Measurements from ENCODE around the gene PPP1CC.

Gene PPP1CC

DNA sequence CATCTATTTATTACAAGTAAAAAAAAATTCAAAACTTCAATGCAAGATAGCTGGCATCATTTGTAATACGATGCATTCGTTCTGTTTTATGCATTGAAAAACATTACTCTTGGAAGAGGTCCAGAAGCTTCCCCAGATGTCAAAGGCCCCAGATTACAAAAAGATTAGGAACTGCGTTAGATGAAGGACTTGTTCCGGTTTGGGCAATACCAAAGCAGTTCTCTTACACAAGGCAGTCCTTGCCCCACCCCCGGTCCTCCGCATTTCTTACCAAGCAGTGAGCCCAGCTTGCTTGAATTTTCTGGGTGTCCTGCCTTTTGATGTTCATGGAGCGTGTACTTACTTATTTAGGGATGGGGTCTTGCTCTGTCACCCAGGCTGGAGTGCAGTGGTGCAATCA, 49.0 kb downstream of the PPP1CC start:
- H3K4me3 ChIP-seq (ENCODE audit: low read length, poor library complexity, severe bottlenecking) = no peak overlapping the region
- no peaks in the 10 kb centered on the region for H3K27me3 ChIP-seq (ENCODE audit: insufficient read depth, low read length, poor library complexity, severe bottlenecking)
- no peaks in the 10 kb centered on the region; the same call in 1 of the 2 replicates for H3K79me2 ChIP-seq (ENCODE audit: insufficient read depth, low read length)
- no peaks in the 10 kb centered on the region for H4K20me1 ChIP-seq (ENCODE audit: insufficient read depth, low read length, poor library complexity, severe bottlenecking)
- no peaks in the 10 kb centered on the region for H3F3A ChIP-seq (ENCODE audit: low read depth)
- H3K4me2 ChIP-seq (ENCODE audit: low read depth, low read length, poor library complexity, severe bottlenecking) = no peak overlapping the region
- no peaks in the 10 kb centered on the region for H3K9me3 ChIP-seq (ENCODE audit: insufficient read depth, low read depth, low read length)
- H2AFZ ChIP-seq (ENCODE audit: low read length) = no peak overlapping the region
- no peaks in the 10 kb centered on the region for H3K36me3 ChIP-seq (ENCODE audit: insufficient read depth, low read length)
- H3K9me2 ChIP-seq (replicated peaks; ENCODE audit: low read depth, low read length) = no peaks in the 10 kb centered on the region
- H3K4me1 ChIP-seq (ENCODE audit: insufficient read depth, low read length, poor library complexity, severe bottlenecking) = peaks cover 5% of the 10 kb centered on the region
- H3K9ac ChIP-seq (ENCODE audit: low read depth, low read length, poor library complexity, severe bottlenecking) = no peak overlapping the region
- TF ChIP-seq EZH2phosphoT487 (IDR thresholded peaks at IDR 0.05; ENCODE audit: borderline replicate concordance) = no peak
- TF ChIP-seq, protein P1, sequence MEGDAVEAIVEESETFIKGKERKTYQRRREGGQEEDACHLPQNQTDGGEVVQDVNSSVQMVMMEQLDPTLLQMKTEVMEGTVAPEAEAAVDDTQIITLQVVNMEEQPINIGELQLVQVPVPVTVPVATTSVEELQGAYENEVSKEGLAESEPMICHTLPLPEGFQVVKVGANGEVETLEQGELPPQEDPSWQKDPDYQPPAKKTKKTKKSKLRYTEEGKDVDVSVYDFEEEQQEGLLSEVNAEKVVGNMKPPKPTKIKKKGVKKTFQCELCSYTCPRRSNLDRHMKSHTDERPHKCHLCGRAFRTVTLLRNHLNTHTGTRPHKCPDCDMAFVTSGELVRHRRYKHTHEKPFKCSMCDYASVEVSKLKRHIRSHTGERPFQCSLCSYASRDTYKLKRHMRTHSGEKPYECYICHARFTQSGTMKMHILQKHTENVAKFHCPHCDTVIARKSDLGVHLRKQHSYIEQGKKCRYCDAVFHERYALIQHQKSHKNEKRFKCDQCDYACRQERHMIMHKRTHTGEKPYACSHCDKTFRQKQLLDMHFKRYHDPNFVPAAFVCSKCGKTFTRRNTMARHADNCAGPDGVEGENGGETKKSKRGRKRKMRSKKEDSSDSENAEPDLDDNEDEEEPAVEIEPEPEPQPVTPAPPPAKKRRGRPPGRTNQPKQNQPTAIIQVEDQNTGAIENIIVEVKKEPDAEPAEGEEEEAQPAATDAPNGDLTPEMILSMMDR (conservative IDR thresholded peaks at IDR 0.05; ENCODE audit: low read length) = no peak

DNA sequence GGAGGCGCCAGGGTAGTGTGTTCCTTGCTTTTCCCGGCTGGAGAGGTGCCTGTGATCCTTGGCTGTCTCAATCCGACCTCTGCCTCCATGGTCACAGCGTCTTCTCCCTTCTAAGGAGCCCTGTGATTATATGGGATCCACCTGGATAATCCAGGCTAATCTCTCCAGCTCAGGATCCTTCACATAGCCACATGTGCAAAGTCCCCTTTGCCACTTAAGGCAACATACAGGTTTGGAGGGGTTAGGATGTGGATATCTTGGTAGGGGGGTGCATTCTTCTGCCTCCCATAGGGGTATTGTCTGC, 52.6 kb downstream of the PPP1CC start:
- Histone ChIP-seq H3K79me2 (ENCODE audit: insufficient read depth, low read length) (no peaks in the 10 kb centered on the region; the same call in 1 of the 2 replicates), H4K20me1 (ENCODE audit: insufficient read depth, low read length, poor library complexity, severe bottlenecking) (no peaks in the 10 kb centered on the region), H3K4me2 (ENCODE audit: low read depth, low read length, poor library complexity, severe bottlenecking) (peak overlapping the region; percentile 67), H3K4me3 (ENCODE audit: low read length, poor library complexity, severe bottlenecking) (peak overlapping the region; percentile 77), H3F3A (ENCODE audit: low read depth) (no peaks in the 10 kb centered on the region), H2AFZ (ENCODE audit: low read length) (peak overlapping the region; percentile 88), H3K4me1 (ENCODE audit: insufficient read depth, low read length, poor library complexity, severe bottlenecking) (peaks cover 16% of the 10 kb centered on the region), H3K36me3 (ENCODE audit: insufficient read depth, low read length) (no peaks in the 10 kb centered on the region), H3K9ac (ENCODE audit: low read depth, low read length, poor library complexity, severe bottlenecking) (peak overlapping the region; percentile 85), H3K9me2 (replicated peaks; ENCODE audit: low read depth, low read length) (no peaks in the 10 kb centered on the region), H3K9me3 (ENCODE audit: insufficient read depth, low read depth, low read length) (no peaks in the 10 kb centered on the region), H3K27me3 (ENCODE audit: insufficient read depth, low read length, poor library complexity, severe bottlenecking) (no peaks in the 10 kb centered on the region)
- TF ChIP-seq, protein P1 (conservative IDR thresholded peaks at IDR 0.05; ENCODE audit: low read length) = no peak
- no peak for TF ChIP-seq EZH2phosphoT487 (IDR thresholded peaks at IDR 0.05; ENCODE audit: borderline replicate concordance)

DNA sequence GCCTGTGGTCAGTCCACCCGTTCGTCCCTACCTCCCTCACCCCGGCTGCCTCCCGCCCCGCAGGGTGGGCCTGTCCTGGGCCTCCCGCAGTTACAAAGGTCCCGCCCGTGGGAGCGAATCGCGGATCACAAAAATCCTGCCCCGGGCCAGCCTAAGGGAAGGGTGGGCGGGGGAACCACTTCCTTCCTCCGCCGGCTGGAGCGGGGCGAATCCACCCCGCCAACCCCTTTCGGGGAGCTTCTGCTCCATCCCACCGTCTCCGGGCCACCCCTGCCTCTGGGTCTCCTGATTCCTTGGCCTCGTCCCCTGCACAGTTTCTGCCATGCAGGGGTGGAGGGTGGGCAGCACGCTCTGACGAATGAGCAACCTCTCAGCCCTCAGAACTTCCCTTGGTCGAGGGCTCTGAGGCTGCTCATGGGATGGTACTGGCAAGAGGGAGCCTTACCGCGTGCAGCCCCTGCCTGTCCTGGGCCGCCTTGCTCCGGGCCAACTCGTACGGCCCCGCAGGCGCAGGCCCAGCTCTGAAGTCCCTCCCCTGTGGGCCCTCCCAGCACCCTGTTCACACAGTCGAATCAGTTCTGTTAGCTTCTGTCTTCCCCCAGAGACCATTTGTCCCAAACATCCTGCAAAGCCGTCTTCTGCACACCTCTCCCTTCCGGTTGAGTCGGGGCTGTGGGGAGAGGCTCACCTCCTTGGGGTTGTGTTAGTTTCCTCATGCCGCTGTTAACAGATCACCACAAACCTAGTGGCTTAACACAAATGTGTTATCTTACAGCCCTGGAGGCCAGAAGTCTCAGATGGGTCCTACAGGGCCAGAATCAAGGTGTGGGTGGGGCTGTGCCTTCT, 53.2 kb downstream of the PPP1CC start:
- Histone ChIP-seq H3K9me2 (replicated peaks; ENCODE audit: low read depth, low read length) (no peaks in the 10 kb centered on the region), H3K4me1 (ENCODE audit: insufficient read depth, low read length, poor library complexity, severe bottlenecking) (peaks cover 16% of the 10 kb centered on the region), H3K79me2 (ENCODE audit: insufficient read depth, low read length) (no peaks in the 10 kb centered on the region; the same call in 1 of the 2 replicates), H2AFZ (ENCODE audit: low read length) (peak overlapping the region; percentile 88), H3K36me3 (ENCODE audit: insufficient read depth, low read length) (no peaks in the 10 kb centered on the region), H3K4me3 (ENCODE audit: low read length, poor library complexity, severe bottlenecking) (peak overlapping the region; percentile 77), H3K9ac (ENCODE audit: low read depth, low read length, poor library complexity, severe bottlenecking) (peak overlapping the region; percentile 85), H4K20me1 (ENCODE audit: insufficient read depth, low read length, poor library complexity, severe bottlenecking) (no peaks in the 10 kb centered on the region), H3K27me3 (ENCODE audit: insufficient read depth, low read length, poor library complexity, severe bottlenecking) (no peaks in the 10 kb centered on the region), H3K4me2 (ENCODE audit: low read depth, low read length, poor library complexity, severe bottlenecking) (peak overlapping the region; percentile 67), H3F3A (ENCODE audit: low read depth) (no peaks in the 10 kb centered on the region), H3K9me3 (ENCODE audit: insufficient read depth, low read depth, low read length) (no peaks in the 10 kb centered on the region)
- TF ChIP-seq, protein P1 (conservative IDR thresholded peaks at IDR 0.05; ENCODE audit: low read length) = no peak
- TF ChIP-seq EZH2phosphoT487 (IDR thresholded peaks at IDR 0.05; ENCODE audit: borderline replicate concordance) = no peak
